Measurements from ENCODE around the gene NUDT17.

DNA sequence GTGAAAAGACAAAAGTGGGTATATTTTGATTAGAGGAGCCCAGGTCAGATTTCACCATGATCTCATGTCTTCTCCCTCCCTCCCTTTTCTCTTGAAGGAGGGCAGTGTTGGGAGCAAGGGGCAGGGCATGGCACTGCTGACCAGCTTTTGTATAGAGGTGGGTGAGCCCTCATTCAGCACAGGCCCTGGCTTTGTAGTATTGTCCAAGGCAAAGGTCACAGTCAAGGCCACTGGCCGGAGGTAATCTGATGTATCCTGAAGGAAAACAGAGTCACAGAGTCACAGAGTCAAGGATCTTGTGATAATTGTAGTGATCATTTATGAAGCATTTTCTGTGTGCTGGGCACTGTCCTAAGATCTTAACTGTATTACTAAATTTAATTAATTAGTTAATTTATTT, 52.5 kb downstream of the NUDT17 start:
- TF ChIP-seq CTCF (IDR thresholded peaks at IDR 0.05; ENCODE audit: low read depth, low read length, poor library complexity, severe bottlenecking) (no peak), EZH2phosphoT487 (IDR thresholded peaks at IDR 0.05; ENCODE audit: borderline replicate concordance, low read length) (no peak)
